Endothelial cell of umbilical vein (primary cell): ENCODE data around the gene CTNNA2. TPM values are rescaled to one million over a fixed set of nuclear protein-coding genes. Genes with fewer than 3 reads are reported as not detected.

Experiments
- BruUV-seq: library from RNA; stranded (reverse); fragments of 400-500 nt; replicated peaks from 2 replicates; lab custom pipeline; 2021; lab: Mats Ljungman, UMichigan
- CTCF ChIA-PET: fragments of 300-600, 350-600 bp; sonication (Branson Sonifier 250); formaldehyde crosslinking; loops from one replicate; lab custom pipeline; 2021; ENCODE audit warnings: antibody characterized with exemption, inconsistent platforms; lab: Charles Lee
- POLR2A ChIA-PET: fragments of 300-600, 350-600 bp; sonication (Branson Sonifier 250); formaldehyde crosslinking; loops from one replicate; lab custom pipeline; 2021; ENCODE audit warnings: antibody characterized with exemption, inconsistent platforms; lab: Charles Lee
- DNase-seq: peaks from one replicate; pipeline ENCODE4 v3.0.0-alpha.2; 2011; ENCODE audit warnings: low read depth, low spot score
- FAIRE-seq: peaks from 2 replicates; lab custom pipeline; 2011; peaks lifted over from hg19 to GRCh38; lab: Jason Lieb, UNC
- H2AFZ ChIP-seq: 2 replicates; pipeline ENCODE4 v1.6.0; 2012; ENCODE audit warnings: low read depth, low read length, control low read depth, inconsistent platforms
- H3K27ac ChIP-seq: 2 replicates; pipeline ENCODE4 v1.5.1; 2011; ENCODE audit warnings: low read depth, mild to moderate bottlenecking, control low read depth, low read length, moderate library complexity; ENCODE audit not compliant: insufficient read depth
- H3K27me3 ChIP-seq, 2 experiments: 2 replicates each; pipeline versions ENCODE4 v1.6.0 to v1.6.1; 2011; ENCODE audit warnings: low read length in 2 of 2, mixed read lengths in 1 of 2; ENCODE audit not compliant: control insufficient read depth in 2 of 2, insufficient read depth in 2 of 2
- H3K36me3 ChIP-seq, 2 experiments: 2 replicates in 1 of 2; 3 replicates in 1 of 2; pipeline ENCODE4 v1.5.1; 2011; ENCODE audit warnings: low read length in 2 of 2, mild to moderate bottlenecking in 1 of 2, moderate library complexity in 1 of 2; ENCODE audit not compliant: control insufficient read depth in 2 of 2, insufficient read depth in 2 of 2; ENCODE audit errors: extremely low read depth in 1 of 2
- H3K4me1 ChIP-seq: 3 replicates; pipeline ENCODE4 v1.5.1; 2011; ENCODE audit warnings: mild to moderate bottlenecking, low read length; ENCODE audit not compliant: control insufficient read depth, insufficient read depth; ENCODE audit errors: extremely low read depth
- H3K4me2 ChIP-seq: 2 replicates; pipeline ENCODE4 v1.6.1; 2011; ENCODE audit warnings: low read length, control low read depth, mixed read lengths; ENCODE audit not compliant: insufficient read depth
- H3K4me3 ChIP-seq, 3 experiments: fragments of 200-600 bp in 1 of 3; sonication (generic), shearing (Covaris generic) in 1 of 3; replicated peaks in 1 of 3; 2 replicates each; pipeline ENCODE4 v1.5.1; 2011 to 2016; ENCODE audit warnings: control low read depth in 3 of 3, low read length in 3 of 3, mild to moderate bottlenecking in 2 of 3, inconsistent platforms in 1 of 3, low read depth in 1 of 3, moderate library complexity in 1 of 3; ENCODE audit not compliant: insufficient read depth in 1 of 3
- H3K79me2 ChIP-seq: 2 replicates; pipeline ENCODE4 v1.6.0; 2012; ENCODE audit warnings: low read length, inconsistent platforms; ENCODE audit not compliant: control insufficient read depth, insufficient read depth
- H3K9ac ChIP-seq: replicated peaks from 2 replicates; pipeline ENCODE3; 2011; ENCODE audit warnings: low read length, control low read depth; ENCODE audit not compliant: insufficient read depth; ENCODE audit errors: extremely low read depth
- H3K9me1 ChIP-seq: replicated peaks from 3 replicates; pipeline ENCODE4 v1.6.0; 2011; ENCODE audit warnings: mild to moderate bottlenecking, low read length; ENCODE audit not compliant: control insufficient read depth, insufficient read depth; ENCODE audit errors: extremely low read depth
- H3K9me3 ChIP-seq: replicated peaks from 2 replicates; pipeline ENCODE4 v1.5.1; 2012; ENCODE audit warnings: low read length, inconsistent platforms; ENCODE audit not compliant: control insufficient read depth, insufficient read depth
- H4K20me1 ChIP-seq: replicated peaks from 2 replicates; pipeline ENCODE3; 2011; ENCODE audit warnings: mild to moderate bottlenecking, low read length; ENCODE audit not compliant: control insufficient read depth, insufficient read depth; ENCODE audit errors: extremely low read depth
- CTCF ChIP-seq, 2 donors: IDR thresholded peaks; 1 replicate in 1 of 2; 2 replicates in 1 of 2; pipeline ENCODE4 v1.5.1; 2011; ENCODE audit warnings: low read length in 2 of 2, mild to moderate bottlenecking in 2 of 2, moderate library complexity in 2 of 2, control low read depth in 1 of 2, inconsistent platforms in 1 of 2, low read depth in 1 of 2; ENCODE audit not compliant: insufficient read depth in 1 of 2; ENCODE audit errors: extremely low read depth in 1 of 2
- EZH2 ChIP-seq: IDR thresholded peaks from 2 replicates; pipeline ENCODE4 v1.6.1; 2012; ENCODE audit warnings: borderline replicate concordance, low read depth, mild to moderate bottlenecking, moderate library complexity, low read length, inconsistent platforms; ENCODE audit not compliant: severe bottlenecking
- FOS ChIP-seq: IDR thresholded peaks from 2 replicates; pipeline ENCODE4 v1.6.1; 2011; ENCODE audit warnings: mild to moderate bottlenecking, low read length, moderate library complexity, borderline replicate concordance; ENCODE audit not compliant: insufficient read depth
- GATA2 ChIP-seq: IDR thresholded peaks from 2 replicates; pipeline ENCODE4 v1.7.0; 2011; ENCODE audit warnings: low read depth, mild to moderate bottlenecking, moderate library complexity, mixed read lengths, low read length; ENCODE audit not compliant: insufficient read length, insufficient read depth
- JUN ChIP-seq: IDR thresholded peaks from 2 replicates; pipeline ENCODE4 v1.6.1; 2011; ENCODE audit warnings: borderline replicate concordance, low read depth; ENCODE audit not compliant: insufficient read length, insufficient read depth
- MAX ChIP-seq: IDR thresholded peaks from 2 replicates; pipeline ENCODE4 v1.6.1; 2011; ENCODE audit not compliant: insufficient read depth, insufficient read length
- MYC ChIP-seq: IDR thresholded peaks from one replicate; pipeline ENCODE4 v1.6.1; 2011; ENCODE audit warnings: mild to moderate bottlenecking, low read depth, low read length
- POLR2A ChIP-seq: IDR thresholded peaks from 2 replicates; pipeline ENCODE4 v1.6.1; 2012; ENCODE audit warnings: low read depth, mild to moderate bottlenecking, control low read depth, low read length
- dilution Hi-C: fragments of 300-500 bp; cut with MboI; formaldehyde crosslinking; loops from one replicate; pipeline ENCODE4 v1.15.0; 2019; ENCODE audit warnings: low sequenced_read_pairs; ENCODE audit not compliant: extremely low pct_ligation_motif_present
- intact Hi-C: fragments of 100-400 bp; cut with micrococcal nuclease; formaldehyde crosslinking; loops from one replicate; pipeline ENCODE4 v1.10.0; 2022
- polyA plus RNA-seq, 4 experiments: library from polyadenylated mRNA; depleted of rRNA in 3 of 4; stranded (reverse) in 3 of 4; unstranded in 1 of 4; fragments of >200 nt; gene quantifications; 2 replicates each; pipeline versions ENCODE4 v1.2.1 to v1.2.3, GENCODE V29; 2011 to 2012; ENCODE audit warnings: missing spikeins in 1 of 4
- total RNA-seq: library from RNA; stranded (reverse); gene quantifications from 2 replicates; pipeline ENCODE4 v1.2.3, GENCODE V29; 2021

Gene CTNNA2
- total and polyA plus RNA-seq, 2 donors (not counting 3 experiments of a cell fraction or from before 2014, with no cell fraction given): not detected

GRCh38 chr2:80258341-80258740 is 745.5 kb downstream of the CTNNA2 start:
- ChIA-PET CTCF (no interaction called here), POLR2A (no interaction called here)
- TF ChIP-seq GATA2: no peak
- FAIRE-seq (no peak), DNase-seq (no peak)
- Histone ChIP-seq H3K9me3 (peaks cover 10% of the 10 kb centered on the region), H3K9ac (no peak overlapping the region), H3K4me2 (no peak overlapping the region), H3K9me1 (no peaks in the 10 kb centered on the region), H3K4me3 (no peak overlapping the region), H3K4me1 (no peaks in the 10 kb centered on the region), H2AFZ (no peak overlapping the region), H3K27me3 (no peaks in the 10 kb centered on the region), H3K79me2 (no peaks in the 10 kb centered on the region), H4K20me1 (no peaks in the 10 kb centered on the region), H3K27ac (no peak overlapping the region), H3K36me3 (no peaks in the 10 kb centered on the region)
- BruUV-seq: no TSS peak
- intact Hi-C loops (no loop called here), dilution Hi-C loops (no loop called here)

- BruUV-seq: no TSS peak
- CTCF ChIA-PET: no interaction called here
- H3K9me3 ChIP-seq: peaks cover 10% of the 10 kb centered on the region
- no peaks in the 10 kb centered on the region for H3K4me1 ChIP-seq
- H3K27ac ChIP-seq: no peak overlapping the region
- H3K27me3 ChIP-seq: no peaks in the 10 kb centered on the region
- no peak overlapping the region for H2AFZ ChIP-seq
- H3K36me3 ChIP-seq: no peaks in the 10 kb centered on the region
- no peaks in the 10 kb centered on the region for H3K79me2 ChIP-seq
- no peak for TF ChIP-seq MYC
- TF ChIP-seq JUN: no peak
- no peak for TF ChIP-seq MAX
- no peak for TF ChIP-seq CTCF (IDR thresholded peaks at IDR 0.05; ENCODE audit: extremely low read depth in 1 of 2, insufficient read depth in 1 of 2, low read depth in 1 of 2, low read length in 2 of 2)
- no peak for TF ChIP-seq FOS
- TF ChIP-seq EZH2: no peak
- no peak for TF ChIP-seq POLR2A
- FAIRE-seq (no peak), DNase-seq (no peak)
- H3K9me1 ChIP-seq: no peaks in the 10 kb centered on the region
- H3K9ac ChIP-seq: no peak overlapping the region
- no peak overlapping the region for H3K4me3 ChIP-seq
- H3K4me2 ChIP-seq: no peak overlapping the region
- intact Hi-C loops: no loop called here
- POLR2A ChIA-PET: no interaction called here
- dilution Hi-C loops: no loop called here
- H4K20me1 ChIP-seq: no peaks in the 10 kb centered on the region
Measured at GRCh38 chr2:80258793-80259192, 745.9 kb downstream of the CTNNA2 start.
